ENCODE results near the gene MDFI. TPM values are rescaled to one million over a fixed set of nuclear protein-coding genes. Genes with fewer than 3 reads are reported as not detected.

Gene MDFI
- total RNA-seq, 2 experiments from 2014 or later, result not detected

DNA sequence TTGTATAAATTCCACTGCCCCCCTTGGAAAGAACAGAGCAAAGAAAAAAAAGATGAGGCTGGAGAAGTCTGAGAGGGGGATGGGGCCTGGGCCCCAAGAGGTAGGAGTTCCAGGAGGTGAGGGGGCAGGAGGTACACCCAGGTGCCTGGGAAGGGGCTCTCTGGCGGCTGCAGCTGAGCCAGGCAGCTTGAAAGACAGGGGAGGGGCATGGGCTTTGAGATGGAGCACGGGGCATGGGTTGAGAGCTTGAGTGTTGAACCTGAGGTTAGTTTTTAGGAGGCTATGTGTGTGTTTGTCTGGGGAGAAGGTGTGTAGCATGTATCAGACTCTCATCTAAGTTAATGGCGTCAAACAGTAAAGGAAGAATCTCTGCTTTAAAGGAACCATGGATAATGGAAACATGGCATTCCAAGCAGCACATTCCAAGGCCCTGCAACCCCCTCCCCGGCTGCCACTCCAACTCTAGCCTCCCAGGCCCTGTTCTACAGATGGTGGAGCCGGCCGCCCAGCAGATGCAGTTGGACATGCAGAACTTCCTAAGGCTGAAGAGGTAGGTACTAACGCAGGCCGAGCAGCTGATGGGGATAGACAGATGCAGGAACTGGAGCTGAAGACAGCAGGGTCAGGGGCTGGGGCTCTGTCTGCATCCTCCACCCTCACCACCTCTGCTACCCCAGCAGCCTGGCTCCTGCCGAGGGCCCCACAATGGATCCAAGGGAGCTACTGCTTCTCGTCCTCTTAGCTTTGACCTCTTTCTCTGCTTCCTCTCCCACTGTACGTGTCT lies 42.1 kb downstream of the MDFI start:
- POLR2A ChIA-PET, result no interaction called here
- CTCF ChIA-PET, result interaction anchor here (1.1 to 4.8 kb wide), 2 partner anchors 78 to 256 kb away, joined by 3 to 25 read pairs; no protein-coding TSS in a partner anchor

DNA sequence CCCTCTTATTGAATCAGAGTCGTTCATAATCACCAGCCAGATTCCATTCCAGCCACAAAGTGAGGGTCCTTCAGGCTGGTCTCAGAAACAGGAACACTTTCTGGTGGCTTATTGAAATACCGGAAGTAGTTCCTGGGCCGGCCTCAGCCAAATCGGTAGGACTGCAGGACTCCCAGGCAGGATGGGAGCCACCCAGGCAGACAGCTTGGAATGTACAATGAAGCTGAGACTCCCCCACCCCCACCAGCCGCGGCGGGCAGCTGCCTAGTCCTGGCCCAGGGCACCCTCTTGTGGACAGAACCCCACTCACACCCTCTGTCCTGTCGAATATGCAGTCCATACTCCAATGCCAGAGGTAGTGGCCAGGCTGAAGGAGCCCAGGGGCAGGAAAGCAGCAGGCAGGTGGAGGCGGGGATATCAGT lies 43.8 kb downstream of the MDFI start:
- ChIA-PET POLR2A (no interaction called here), CTCF (interaction anchor here (0.6 to 4.8 kb wide), 12 partner anchors 10 to 315 kb away, joined by 3 to 25 read pairs (median 4); no protein-coding TSS in a partner anchor)

DNA sequence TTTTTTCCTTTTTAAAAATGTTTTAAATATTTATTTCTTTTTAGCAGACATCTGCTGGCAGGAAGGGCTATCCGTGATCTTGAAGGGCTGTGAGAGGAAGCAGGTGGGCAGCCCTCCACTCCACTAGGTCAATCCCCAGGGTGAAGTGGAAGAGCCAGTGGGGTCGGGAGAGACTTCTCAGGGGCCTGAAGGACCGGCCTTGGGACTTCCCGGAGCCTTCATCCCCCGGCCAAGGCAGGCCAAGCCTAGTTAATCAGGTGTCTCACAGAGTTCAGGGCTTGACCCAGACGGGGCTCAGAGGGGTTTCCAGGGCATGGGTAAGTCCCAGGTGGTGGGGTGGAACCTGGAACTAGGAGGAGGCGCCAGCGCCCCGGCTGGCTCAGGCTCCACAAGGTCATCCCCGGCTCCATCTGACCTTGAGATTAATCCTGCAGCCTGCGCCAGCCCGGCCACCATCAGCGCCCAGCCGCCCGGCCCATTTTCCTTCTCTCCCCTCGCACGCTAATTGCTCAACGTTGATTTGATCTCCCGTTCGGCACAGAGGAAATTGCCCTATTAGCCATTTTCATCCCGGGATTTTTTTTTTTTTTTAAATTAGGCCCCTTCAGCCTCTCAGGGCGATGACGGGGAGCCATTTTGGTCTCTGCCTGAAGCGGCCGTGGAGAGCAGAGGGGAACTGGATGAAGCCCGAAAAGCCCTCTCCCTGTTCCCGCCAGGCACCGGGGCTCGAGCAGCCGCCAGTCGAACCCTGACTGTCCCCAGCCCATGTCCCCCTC lies 44.4 kb downstream of the MDFI start:
- POLR2A ChIA-PET, result no interaction called here
- CTCF ChIA-PET, result interaction anchor here (0.7 to 4.8 kb wide), 29 partner anchors 9 to 378 kb away, joined by 3 to 45 read pairs (median 4); no protein-coding TSS in a partner anchor

DNA sequence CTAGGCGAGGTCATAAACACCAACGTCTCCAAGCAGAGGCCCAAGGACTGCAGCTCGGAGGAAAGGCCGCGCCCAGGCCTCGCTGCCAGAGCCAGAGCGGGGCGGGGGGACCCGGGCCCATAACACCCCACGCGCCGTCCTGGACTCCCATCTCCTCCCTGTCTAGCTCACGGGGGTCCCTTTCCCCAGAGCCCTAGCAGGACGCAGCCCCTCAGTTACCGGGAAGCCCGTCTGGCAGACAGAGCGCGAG lies 44.9 kb downstream of the MDFI start:
- POLR2A ChIA-PET, result interaction anchor here (0.6 kb wide), 1 partner anchor 311 kb away, joined by 3 read pairs; no protein-coding TSS in a partner anchor
- CTCF ChIA-PET, result interaction anchor here (0.7 to 4.6 kb wide), 23 partner anchors 11 to 379 kb away, joined by 3 to 45 read pairs (median 4); no protein-coding TSS in a partner anchor

DNA sequence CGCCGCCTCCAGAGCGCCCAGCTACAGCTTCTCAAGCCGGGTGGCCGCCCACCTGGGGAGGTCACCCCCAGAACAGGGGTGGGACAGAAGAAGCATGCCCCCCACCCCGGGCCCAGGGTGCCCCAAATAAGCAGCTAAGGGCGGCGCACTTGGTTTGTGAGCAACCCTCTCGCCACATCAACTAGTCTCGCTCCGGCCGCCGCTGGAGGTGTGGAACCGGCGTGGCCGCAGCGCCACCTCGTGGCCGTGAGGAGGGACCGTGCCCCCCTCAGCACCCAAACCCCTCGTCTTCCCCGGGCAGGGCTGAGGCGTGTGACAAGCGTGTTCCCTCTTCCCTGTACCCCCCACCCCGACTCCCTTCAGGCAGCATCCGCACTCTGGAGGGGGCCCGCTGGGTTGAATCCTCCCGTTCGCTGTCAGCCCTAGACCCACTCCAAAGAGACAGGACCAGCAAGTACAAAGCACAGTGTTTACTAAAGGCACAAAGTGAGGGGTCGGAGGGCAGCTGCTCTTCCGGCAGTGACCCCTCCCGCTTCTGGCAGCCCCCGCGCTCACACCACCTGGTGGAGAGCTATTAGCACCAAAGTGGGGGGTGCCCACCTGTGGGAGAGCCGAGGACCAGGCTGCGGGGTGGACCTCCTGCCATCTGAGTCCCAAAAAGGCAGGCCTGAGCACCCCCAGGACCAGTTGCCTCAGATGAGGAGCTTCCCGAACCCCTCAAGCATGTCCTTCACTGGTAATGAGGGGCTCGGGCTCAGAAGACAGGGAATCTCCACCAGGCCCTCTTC lies 45.4 kb downstream of the MDFI start:
- POLR2A ChIA-PET, result interaction anchor here (0.6 kb wide), 2 partner anchors 81 to 312 kb away, joined by 3 read pairs; no protein-coding TSS in a partner anchor

DNA sequence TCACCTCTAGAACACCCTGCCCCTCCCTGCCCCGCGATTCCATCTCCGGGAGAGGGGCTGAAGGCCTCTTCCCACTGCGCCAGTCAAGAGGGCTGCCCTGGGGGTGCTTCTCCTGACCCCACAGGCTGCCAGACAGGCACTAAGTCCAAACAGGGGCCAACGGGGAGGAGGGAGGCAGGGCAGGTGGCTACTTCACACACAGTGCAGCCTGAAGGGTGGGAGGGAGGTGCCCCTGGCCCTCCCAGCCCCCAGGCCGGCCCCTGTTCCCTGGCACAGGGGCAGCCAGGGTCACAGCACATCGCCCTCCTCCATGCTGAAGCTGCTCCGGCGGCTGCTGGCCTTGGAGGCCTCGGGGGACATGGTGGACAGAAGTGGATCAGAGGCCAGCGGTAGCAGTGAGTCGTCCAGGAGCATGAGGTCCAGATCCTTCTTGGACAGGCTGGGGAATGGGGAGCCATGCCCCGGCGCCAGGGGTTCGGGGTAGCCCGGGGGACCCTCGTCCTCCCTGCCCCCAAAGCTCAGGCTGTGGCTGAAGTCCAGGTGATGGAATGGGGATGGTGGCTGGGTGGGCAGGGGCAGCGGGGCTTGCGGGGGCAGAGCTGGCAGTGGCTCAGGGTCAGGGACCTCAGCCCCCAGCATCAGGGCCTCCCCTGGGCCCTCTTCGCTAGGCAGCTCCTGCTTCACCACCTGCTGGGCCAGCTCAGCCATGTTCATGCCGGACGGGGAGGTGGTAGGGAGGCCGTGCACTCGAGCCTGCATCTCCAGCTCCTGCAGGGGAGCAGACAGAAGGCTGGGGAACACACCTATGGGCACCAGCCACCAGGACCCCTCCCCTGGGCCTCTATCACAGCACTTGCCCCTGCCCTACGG lies 46.3 kb downstream of the MDFI start:
- POLR2A ChIA-PET, result no interaction called here

More for the DNA sequence above, 45.4 kb downstream of the MDFI start:
- CTCF ChIA-PET, result interaction anchor here (0.7 to 4.6 kb wide), 26 partner anchors 11 to 379 kb away, joined by 3 to 45 read pairs (median 4); no protein-coding TSS in a partner anchor

DNA sequence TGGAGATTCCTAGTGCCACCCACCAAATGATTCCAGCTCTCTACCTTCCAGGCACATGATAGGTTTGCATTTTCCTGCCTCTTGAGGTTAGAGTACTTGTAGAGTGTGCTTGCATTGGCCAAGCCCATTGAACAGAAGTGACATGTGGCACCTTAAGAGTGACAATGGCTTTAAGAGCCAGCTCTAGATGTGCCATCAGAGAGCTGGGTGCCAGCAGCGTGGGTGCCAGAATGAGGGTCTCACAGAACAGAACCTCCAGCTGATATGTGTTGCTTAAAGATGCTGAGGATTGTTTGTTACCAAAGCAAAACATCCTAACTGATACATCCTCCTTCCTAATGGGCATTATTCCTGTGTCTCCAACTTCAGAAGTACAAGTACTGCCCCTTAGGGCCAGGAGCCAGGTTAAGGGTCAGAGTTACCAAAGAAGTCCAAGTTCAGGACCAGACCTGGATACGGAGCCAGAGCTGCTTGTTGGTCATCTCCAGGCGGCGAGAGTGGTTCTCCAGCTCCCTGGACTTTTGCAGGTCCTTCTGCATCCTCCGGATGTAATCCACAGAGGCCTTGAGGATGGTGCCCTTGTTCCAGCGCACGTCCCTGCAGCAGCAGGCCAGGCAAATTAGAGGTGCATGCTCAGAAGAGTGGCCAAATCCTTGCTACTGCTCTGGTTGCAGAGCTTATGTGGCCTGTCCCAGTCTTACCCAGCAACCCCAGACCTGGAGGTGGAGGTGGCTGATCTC lies 47.5 kb downstream of the MDFI start:
- ChIA-PET POLR2A (no interaction called here), CTCF (interaction anchor here (1.1 to 4.6 kb wide), 4 partner anchors 20 to 317 kb away, joined by 3 to 45 read pairs (median 17); no protein-coding TSS in a partner anchor)

More for the DNA sequence above, 46.3 kb downstream of the MDFI start:
- CTCF ChIA-PET, result interaction anchor here (0.8 to 4.6 kb wide), 12 partner anchors 10 to 316 kb away, joined by 3 to 45 read pairs (median 7); no protein-coding TSS in a partner anchor

DNA sequence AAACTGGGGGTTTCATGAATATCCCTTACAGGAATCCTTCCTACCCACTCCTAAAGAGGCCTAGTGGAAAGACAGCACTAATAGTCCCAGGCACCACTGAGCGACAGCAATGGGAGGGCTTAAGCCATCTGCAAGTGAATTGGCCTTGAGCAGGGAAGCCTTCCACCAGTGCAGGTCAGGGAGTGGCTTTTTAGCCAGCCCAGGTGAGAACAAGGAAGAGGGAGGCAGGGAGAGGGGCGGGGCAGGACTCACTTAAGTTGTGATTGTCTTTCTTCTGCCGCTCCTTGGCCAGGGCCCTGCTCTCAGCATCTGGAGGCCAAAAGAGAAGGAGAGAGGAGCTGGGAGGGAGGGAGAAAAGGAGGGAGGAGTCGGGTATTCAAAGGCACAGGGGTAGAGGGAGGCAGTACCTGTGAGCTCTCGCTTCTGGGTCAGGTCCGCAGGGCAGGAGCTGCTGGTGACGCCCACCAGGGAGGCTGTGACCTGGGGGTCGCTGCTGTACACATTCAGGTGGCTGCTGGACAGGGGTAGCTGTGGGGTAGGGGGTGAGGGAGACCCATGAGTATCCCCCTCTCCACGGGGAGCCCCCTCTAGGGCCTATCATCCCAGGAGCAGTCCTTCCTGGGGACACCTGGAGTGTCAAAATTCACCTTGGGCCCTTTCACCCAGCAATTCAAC lies 49.4 kb downstream of the MDFI start:
- POLR2A ChIA-PET, result no interaction called here

DNA sequence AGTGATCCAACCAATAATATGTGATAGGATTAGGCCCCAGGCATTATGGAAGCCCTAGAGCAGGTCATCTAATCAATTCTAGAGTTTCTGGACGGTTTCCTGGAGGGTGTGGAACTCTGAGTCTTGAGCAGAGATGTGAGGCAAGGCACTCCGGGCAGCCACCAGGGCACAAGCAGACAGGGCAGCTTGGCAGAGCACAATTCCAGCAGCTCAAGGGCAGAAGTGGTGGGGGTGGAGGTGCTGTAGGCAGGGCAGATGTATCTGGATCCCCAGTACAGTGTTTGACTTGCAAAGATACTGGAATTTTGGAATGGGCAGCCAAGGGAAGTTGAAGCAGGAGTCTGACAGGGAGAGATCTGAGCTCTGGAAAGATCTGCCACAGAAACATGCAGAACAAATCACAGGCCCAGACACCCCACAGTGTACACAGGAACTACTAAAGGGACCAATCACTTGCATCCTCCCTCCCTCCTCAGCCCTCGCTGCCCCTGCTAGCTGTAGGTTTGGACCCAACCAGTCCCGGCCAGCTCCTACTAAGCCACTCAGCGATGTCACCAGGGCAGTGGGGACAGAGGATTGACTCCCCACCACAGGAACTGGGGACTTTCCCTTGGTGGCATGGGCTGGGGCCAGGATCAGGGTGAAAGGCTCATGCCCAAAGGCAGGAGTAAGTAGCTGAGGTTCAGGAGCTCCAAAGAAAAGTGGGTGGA lies 50.1 kb downstream of the MDFI start:
- CTCF ChIA-PET, result no interaction called here
- POLR2A ChIA-PET, result no interaction called here

More for the DNA sequence above, 49.4 kb downstream of the MDFI start:
- CTCF ChIA-PET, result no interaction called here

DNA sequence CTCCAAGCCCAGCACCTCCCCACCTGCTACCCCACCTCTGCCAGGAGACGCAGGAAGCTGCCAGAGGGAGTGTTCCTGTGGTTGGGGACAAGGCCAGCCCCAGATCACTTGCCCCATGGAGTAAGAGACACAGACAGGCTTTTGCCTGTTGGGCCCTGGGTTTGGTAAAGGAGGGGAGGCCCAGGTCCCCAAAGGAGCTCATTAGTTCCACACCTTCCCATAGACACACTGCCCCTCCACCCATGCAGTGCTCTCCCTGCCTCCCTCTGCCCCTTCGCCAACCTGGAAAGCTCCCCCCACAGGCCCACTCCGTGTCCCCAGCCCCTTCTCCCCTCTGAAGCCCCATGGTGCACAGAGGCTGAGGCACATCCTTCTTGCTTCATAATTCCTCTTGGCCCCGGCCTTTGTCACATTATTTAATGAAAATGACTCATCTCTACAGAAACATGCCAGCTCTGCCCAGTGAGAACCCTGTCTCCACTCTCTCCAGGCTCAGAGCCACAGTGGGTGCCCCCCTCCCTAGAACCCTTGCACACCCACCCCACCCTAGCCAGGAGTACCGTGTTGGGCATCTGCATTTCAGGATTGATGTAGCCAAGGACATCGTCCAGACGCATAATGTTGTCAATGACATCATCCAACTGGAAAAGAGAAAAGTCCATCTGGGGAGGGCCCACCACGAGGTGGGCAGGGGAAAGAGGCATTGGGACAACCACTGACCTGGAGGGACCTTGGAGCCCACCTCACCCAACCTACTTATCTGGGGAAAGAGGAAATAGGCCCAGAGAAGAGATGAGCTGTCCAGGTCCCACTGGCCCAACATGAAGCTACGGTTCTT lies 51.1 kb downstream of the MDFI start:
- ChIA-PET CTCF (interaction anchor here (1.4 kb wide), 1 partner anchor 10 kb away, joined by 3 read pairs; no protein-coding TSS in a partner anchor), POLR2A (no interaction called here)

DNA sequence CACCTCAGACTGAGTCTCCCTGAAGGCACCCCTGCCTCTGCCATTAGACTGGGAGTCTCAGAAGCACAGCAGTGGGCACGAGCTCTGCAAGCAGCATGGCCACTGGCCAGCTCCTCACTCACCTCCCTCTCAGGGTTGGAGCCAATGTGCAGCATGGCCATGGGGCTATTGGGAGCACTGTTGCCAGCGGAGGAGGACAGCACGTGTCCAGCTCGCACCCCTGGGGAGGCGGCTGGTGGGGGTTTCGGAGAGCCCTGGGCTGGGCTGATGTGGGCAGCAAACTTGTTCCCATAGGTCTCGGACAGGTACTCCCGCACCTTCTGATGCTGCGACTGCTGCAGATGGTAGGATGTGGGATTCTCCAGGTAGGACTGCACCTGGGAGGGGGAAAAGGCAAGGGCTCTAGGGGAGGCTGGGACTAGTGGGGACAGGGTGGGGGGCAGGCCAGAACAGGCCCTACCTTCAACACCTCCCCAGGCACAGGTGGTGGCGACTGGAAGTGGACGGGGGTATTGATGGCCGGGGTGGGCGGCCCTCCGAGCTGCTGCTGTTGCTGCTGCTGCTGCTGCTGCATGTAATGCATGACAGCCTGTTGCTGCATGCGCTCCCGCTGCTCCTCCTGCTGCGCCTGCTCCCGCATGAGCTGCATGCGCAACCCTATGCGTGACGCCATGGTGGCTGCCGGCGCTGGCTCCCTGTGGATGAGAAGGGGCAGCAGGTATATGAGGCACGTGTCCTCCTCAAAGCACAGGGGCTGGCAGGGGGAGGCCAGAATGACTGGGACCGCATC lies 52.5 kb downstream of the MDFI start:
- ChIA-PET POLR2A (no interaction called here), CTCF (interaction anchor here (1.4 kb wide), 2 partner anchors 8 to 9 kb away, joined by 3 to 5 read pairs; no protein-coding TSS in a partner anchor)

DNA sequence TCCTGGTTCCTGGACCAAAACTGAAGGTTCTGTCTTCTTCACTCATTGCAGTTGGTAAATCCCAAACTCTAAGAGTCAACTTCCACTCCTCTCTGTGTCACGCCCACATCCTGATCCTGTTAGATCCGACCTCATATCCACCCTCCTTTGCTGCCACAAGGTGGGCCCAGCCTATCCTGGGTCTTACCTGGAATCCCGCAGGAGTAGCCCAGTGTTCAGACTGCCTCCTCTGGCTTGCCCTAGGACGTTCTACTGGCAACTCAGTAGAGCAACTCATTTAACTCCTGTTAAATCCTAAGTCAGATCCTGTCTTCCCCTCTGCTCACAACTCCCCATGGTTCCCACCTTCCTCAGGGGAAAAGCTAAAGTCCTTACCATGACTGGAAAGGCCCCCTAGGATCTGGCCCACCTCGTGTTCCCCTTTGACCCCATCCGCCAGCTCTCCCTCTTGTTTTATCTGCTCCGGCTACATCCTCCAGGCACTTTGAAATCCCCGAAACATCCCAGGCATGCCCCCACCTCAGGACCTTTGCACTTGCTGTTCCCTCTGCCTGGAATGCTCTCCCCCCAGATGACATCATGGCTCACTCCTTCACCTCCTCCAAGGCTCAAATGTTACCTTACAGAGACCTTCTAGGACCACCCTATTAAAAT lies 53.3 kb downstream of the MDFI start:
- POLR2A ChIA-PET, result no interaction called here
- CTCF ChIA-PET, result interaction anchor here (1.4 kb wide), 1 partner anchor 9 kb away, joined by 5 read pairs; no protein-coding TSS in a partner anchor

DNA sequence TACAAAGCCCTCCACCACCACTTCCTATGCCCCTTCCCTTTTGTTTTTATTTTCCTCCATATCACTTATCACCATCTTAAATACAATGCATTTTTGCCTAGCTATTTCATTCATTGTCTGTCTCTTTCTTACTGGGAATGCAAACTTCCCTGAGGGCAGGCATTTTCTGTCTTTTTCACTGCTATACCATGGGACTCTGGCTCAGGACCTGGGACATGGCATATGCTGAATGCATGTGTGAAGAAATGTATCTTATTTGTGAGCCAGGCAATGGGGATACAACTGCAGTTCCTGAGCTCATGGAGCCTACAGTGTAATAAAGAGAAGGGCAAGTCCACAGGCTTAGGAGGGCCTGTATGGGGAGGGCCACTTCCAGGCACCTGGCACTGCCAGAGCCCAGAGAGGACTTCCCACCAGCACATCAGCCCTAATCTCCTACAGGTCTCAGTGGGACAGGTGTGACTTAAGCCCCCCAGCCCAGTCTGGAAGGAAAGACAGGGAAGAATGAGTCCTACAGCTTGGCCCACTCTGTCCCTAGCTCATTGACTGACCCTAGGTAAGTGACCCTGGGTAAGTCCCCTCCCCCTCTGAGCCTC lies 53.9 kb downstream of the MDFI start:
- ChIA-PET POLR2A (no interaction called here), CTCF (interaction anchor here (1.4 to 1.8 kb wide), 2 partner anchors 10 to 89 kb away, joined by 4 to 5 read pairs; no protein-coding TSS in a partner anchor)

DNA sequence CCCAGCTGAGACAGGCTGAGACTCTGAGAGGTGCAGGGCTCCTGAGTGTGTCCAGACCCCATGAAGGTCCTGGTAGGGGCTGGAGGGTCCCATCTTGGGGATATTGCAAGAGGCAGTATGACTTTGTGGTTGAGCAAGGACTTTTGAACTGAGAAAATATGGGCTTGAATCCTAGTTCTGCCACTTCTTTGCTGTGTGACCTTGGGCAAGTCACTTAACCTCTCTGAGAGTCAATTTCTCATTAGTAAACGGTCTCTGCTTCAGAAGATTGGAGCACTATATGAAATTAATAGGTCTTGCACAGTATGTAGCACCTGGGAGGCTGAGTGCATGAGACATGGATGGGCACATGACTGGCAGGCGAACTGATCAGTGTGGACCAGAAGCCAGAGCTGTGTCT lies 54.5 kb downstream of the MDFI start:
- CTCF ChIA-PET, result interaction anchor here (1.8 to 3.7 kb wide), 2 partner anchors 9 to 90 kb away, joined by 4 to 18 read pairs; no protein-coding TSS in a partner anchor
- POLR2A ChIA-PET, result no interaction called here
